AG09309 (cell line): ENCODE data around the gene SH2D3C.

Source experiments
- DNase-seq: peaks from one replicate; pipeline ENCODE4 v3.0.0-alpha.2; 2010; ENCODE audit warnings: low read depth
- H3K4me3 ChIP-seq: 2 replicates; pipeline ENCODE4 v1.5.1; 2011; ENCODE audit warnings: mild to moderate bottlenecking, low read depth, low read length, moderate library complexity; ENCODE audit not compliant: control insufficient read depth
- TF ChIP-seq, protein P1 (sequence below): IDR thresholded peaks from 2 replicates; pipeline ENCODE4 v1.5.1; 2011; ENCODE audit warnings: mild to moderate bottlenecking, low read depth, low read length, inconsistent platforms; ENCODE audit not compliant: insufficient read depth, control insufficient read depth; ENCODE audit errors: missing control alignments

The SH2D3C gene

GRCh38 chr9:127689329-127690000, 89.0 kb downstream of the SH2D3C start:
- TF ChIP-seq, protein P1, sequence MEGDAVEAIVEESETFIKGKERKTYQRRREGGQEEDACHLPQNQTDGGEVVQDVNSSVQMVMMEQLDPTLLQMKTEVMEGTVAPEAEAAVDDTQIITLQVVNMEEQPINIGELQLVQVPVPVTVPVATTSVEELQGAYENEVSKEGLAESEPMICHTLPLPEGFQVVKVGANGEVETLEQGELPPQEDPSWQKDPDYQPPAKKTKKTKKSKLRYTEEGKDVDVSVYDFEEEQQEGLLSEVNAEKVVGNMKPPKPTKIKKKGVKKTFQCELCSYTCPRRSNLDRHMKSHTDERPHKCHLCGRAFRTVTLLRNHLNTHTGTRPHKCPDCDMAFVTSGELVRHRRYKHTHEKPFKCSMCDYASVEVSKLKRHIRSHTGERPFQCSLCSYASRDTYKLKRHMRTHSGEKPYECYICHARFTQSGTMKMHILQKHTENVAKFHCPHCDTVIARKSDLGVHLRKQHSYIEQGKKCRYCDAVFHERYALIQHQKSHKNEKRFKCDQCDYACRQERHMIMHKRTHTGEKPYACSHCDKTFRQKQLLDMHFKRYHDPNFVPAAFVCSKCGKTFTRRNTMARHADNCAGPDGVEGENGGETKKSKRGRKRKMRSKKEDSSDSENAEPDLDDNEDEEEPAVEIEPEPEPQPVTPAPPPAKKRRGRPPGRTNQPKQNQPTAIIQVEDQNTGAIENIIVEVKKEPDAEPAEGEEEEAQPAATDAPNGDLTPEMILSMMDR = no peak
- no peak for DNase-seq
- H3K4me3 ChIP-seq = no peak overlapping the region
